ENCODE results near the gene LLGL2. TPM values are rescaled to one million over a fixed set of nuclear protein-coding genes. Genes with fewer than 3 reads are reported as not detected.

Gene LLGL2
- total RNA-seq, 1 experiment from 2014 or later: 165 TPM

DNA sequence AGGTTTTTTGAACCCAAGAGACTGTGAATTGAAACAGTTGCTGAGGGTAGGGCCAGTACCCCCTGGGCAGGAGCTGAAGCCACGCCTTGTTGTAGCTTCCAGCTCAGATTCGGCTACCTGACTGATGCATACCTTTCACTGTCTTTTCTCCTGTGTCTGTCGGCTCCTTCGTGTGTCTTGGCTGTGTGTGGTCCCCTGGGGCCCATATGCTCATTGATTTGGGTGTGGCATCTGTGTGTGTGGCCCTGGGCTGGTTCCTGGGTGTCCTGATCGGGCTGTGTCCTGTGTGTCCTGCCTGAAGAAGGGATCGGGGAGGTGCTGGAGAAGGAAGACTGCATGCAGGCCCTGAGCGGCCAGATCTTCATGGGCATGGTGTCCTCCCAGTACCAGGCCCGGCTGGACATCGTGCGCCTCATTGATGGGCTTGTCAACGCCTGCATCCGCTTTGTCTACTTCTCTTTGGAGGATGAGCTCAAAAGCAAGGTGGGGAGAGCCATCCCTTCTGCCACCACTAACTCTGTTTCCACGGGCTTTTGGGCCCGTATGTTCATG is 31.1 kb upstream of the LLGL2 start:
- ChIA-PET POLR2A (no interaction called here), CTCF (no interaction called here)
- no peak overlapping the region for H3K27ac Mint-ChIP-seq (ENCODE audit: unreplicated experiment)
- H3K9me3 Mint-ChIP-seq (ENCODE audit: unreplicated experiment): no peaks in the 10 kb centered on the region
- no peaks in the 10 kb centered on the region for H3K27me3 Mint-ChIP-seq (ENCODE audit: insufficient read depth, unreplicated experiment)
- H3K4me3 Mint-ChIP-seq (ENCODE audit: unreplicated experiment): no peak overlapping the region
- TF ChIP-seq CTCF (IDR thresholded peaks at IDR 0.05; ENCODE audit: insufficient read depth in 1 of 2, low read depth in 1 of 2, low read length in 1 of 2, severe bottlenecking in 1 of 2, unreplicated experiment in 1 of 2): no peak
- intact Hi-C loops (cut with micrococcal nuclease; ENCODE audit: unreplicated experiment): no loop called here
- Histone ChIP-seq H3K27me3 (replicated peaks; ENCODE audit: control insufficient read depth, insufficient read depth, low read length) (no peaks in the 10 kb centered on the region), H3K36me3 (ENCODE audit: control insufficient read depth, insufficient read depth, low read length) (peaks cover 2% of the 10 kb centered on the region), H3K4me3 (ENCODE audit: low read depth, low read length) (no peak overlapping the region), H3K4me1 (no peaks in the 10 kb centered on the region), H3K9me3 (no peaks in the 10 kb centered on the region)
- H3K36me3 Mint-ChIP-seq (ENCODE audit: insufficient read depth, unreplicated experiment): peaks cover 35% of the 10 kb centered on the region
- BruUV-seq (replicated peaks): no TSS peak
- no peaks in the 10 kb centered on the region for H3K4me1 Mint-ChIP-seq (ENCODE audit: low read depth, unreplicated experiment)
- DNase-seq: no peak

- no peaks in the 10 kb centered on the region for H3K9me3 ChIP-seq
- no peaks in the 10 kb centered on the region for H3K4me1 ChIP-seq
- peaks cover 2% of the 10 kb centered on the region for H3K36me3 ChIP-seq (ENCODE audit: control insufficient read depth, insufficient read depth, low read length)
- no peaks in the 10 kb centered on the region for H3K27me3 ChIP-seq (replicated peaks; ENCODE audit: control insufficient read depth, insufficient read depth, low read length)
- BruUV-seq (replicated peaks): no TSS peak
- Mint-ChIP-seq H3K27me3 (ENCODE audit: insufficient read depth, unreplicated experiment) (no peaks in the 10 kb centered on the region), H3K4me1 (ENCODE audit: low read depth, unreplicated experiment) (no peaks in the 10 kb centered on the region), H3K4me3 (ENCODE audit: unreplicated experiment) (no peak overlapping the region), H3K9me3 (ENCODE audit: unreplicated experiment) (no peaks in the 10 kb centered on the region), H3K27ac (ENCODE audit: unreplicated experiment) (no peak overlapping the region), H3K36me3 (ENCODE audit: insufficient read depth, unreplicated experiment) (peaks cover 51% of the 10 kb centered on the region)
- H3K4me3 ChIP-seq (ENCODE audit: low read depth, low read length): no peak overlapping the region
- POLR2A ChIA-PET: no interaction called here
- CTCF ChIA-PET: no interaction called here
- intact Hi-C loops (cut with micrococcal nuclease; ENCODE audit: unreplicated experiment): no loop called here
- DNase-seq: no peak
- TF ChIP-seq CTCF (IDR thresholded peaks at IDR 0.05; ENCODE audit: insufficient read depth in 1 of 2, low read depth in 1 of 2, low read length in 1 of 2, severe bottlenecking in 1 of 2, unreplicated experiment in 1 of 2): no peak
Observed at GRCh38 chr17:75496005-75496404, 29.5 kb upstream of the LLGL2 start.

GRCh38 chr17:75498039-75498725 is 27.3 kb upstream of the LLGL2 start:
- intact Hi-C loops (cut with micrococcal nuclease; ENCODE audit: unreplicated experiment): no loop called here
- Mint-ChIP-seq H3K4me1 (ENCODE audit: low read depth, unreplicated experiment) (no peaks in the 10 kb centered on the region), H3K4me3 (ENCODE audit: unreplicated experiment) (no peak overlapping the region), H3K27ac (ENCODE audit: unreplicated experiment) (no peak overlapping the region), H3K27me3 (ENCODE audit: insufficient read depth, unreplicated experiment) (no peaks in the 10 kb centered on the region), H3K36me3 (ENCODE audit: insufficient read depth, unreplicated experiment) (peaks cover 61% of the 10 kb centered on the region), H3K9me3 (ENCODE audit: unreplicated experiment) (no peaks in the 10 kb centered on the region)
- no TSS peak for BruUV-seq (replicated peaks)
- DNase-seq: no peak
- H3K27me3 ChIP-seq (replicated peaks; ENCODE audit: control insufficient read depth, insufficient read depth, low read length): no peaks in the 10 kb centered on the region
- H3K4me1 ChIP-seq: no peaks in the 10 kb centered on the region
- no peaks in the 10 kb centered on the region for H3K9me3 ChIP-seq
- peaks cover 2% of the 10 kb centered on the region for H3K36me3 ChIP-seq (ENCODE audit: control insufficient read depth, insufficient read depth, low read length)
- ChIA-PET POLR2A (no interaction called here), CTCF (interaction anchor here (1.2 to 1.4 kb wide), 2 partner anchors 15 to 18 kb away, joined by 3 to 8 read pairs; partner anchors contain the start of gene TSEN54)
- H3K4me3 ChIP-seq (ENCODE audit: low read depth, low read length): no peak overlapping the region
- TF ChIP-seq CTCF (IDR thresholded peaks at IDR 0.05; ENCODE audit: insufficient read depth in 1 of 2, low read depth in 1 of 2, low read length in 1 of 2, severe bottlenecking in 1 of 2, unreplicated experiment in 1 of 2): no peak

All from Caco-2 (cell line).